CD4-positive, alpha-beta T cell treated with Interleukin-4 for 1 hour (primary cell): ENCODE measurements around the gene GPANK1.
A peak's percentile ranks its signal among the peaks of the same experiment; 100 is the strongest.

ENCODE experiments used
- DNase-seq, 2 donors: peaks; one replicate each; pipeline ENCODE4 v3.0.0-alpha.2; 2020 to 2022

GPANK1 gene

DNA sequence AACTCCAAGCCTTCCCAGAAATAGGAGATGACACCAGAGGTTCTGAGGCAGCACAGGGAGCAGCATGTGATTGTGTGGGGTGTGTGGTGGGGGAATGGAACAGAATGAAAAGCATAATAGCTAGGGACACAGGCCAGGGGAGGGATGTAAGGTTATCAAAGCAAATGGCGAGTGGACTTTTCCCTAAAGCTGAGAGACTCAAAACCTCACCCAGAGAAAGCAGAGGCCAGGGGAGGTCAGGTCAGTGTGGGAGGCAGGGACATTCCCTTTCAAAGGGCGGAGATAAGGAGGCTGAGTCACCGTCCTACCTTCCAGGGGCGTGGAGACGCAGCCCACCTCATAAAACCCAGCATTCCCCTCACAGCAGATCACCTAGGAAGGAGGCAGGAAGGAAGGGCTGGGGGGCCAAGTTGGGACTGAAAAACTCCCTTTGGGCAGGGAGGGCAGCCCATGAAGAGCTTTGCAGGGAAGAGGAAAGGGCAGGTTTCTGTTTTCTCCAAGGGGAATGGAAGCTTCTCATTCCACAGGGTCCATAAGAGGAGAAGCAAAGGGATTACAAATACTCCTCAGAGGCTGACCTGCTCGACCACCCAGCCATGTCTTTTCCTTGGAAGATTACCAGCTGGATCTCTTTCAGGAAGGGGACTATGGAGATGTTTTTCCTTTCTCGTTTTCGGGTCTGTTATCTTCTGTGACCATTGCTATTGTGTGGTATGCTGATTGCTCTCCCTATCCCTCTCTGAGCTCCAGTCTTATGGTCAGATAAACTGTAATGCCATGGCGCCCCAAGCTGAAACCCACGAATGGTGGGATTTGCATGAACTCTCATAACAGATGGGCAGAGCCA lies 25.7 kb upstream of the GPANK1 start:
- DNase-seq = no peak

DNA sequence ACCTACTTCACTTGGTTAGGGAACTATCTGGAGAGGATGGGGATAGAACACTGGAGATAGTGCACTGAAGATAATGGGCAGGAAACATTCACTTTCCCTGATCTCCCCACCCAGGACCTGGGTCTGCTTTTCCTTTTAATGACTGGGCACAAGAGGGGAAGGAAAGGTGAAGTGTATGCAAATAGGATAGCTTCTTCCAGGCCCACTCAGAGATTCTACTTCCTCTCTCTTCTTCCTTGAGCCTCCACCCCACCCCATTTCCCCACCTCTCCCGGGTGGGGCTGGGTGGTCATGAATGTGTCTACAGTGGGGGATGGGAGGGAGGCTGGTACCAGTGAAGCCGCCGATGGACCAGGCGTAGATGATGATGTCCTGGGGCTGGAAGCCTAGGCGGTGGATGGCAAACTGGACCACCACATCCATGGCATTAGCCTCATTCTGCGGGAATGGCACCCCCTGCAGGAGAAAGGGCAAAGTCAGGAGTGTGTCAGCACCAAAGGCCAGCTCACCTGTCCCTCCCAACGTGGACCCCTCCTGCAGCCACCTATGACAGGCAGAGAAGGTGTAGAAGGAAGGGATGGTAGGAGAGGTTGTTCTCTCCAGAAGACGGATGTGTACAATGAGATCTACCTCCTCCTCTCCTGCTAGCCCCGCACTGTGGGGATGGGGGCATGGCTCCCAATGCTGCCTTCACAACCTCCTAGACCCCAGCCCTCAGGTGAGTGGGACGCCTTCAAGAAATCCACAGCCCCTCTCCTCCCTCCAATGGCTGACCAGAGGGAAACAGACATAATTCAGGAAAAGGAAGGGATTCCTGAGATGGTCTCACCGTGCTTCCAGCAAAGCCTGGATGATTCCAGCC lies 24.7 kb upstream of the GPANK1 start:
- DNase-seq = no peak

DNA sequence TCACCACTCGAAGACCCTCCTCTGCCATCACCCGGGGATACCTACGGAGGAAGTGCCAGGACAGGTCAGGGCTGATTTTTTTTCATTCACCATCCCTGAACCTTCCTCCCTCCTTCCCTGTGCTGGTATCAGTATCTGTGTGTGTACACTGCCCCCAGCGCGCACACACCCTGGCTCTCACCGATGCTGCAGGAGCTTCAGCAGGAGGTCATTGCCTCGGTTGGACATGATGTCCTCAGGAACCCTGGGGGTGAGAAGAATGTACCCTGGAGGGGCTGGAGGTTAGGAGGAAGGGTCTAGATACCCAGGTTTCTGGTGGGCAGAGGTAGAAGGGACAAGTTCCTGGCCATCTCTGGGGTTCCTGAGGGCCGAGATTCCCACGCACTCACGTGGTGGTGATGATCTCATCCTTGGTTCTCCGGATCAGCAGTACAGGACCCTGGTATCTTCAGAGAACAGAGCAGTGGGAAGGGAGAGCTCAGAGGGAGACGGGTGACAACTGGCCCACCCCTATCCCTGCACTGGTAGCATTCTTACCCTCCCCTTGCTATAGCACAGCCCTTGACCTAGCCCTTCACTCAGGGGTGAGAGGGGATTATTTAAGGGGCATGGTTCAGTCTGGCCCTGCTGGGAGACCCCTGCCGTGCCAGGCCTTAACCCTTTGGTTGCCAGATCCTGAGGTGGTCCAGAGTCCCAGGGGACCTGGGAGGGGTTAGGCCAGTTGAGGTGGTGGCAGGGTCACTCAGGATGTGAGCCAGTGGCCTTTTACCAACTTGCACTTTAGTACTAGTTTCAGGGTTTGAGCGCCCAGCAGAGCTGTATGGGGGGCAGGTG lies 23.3 kb upstream of the GPANK1 start:
- no peak for DNase-seq

DNA sequence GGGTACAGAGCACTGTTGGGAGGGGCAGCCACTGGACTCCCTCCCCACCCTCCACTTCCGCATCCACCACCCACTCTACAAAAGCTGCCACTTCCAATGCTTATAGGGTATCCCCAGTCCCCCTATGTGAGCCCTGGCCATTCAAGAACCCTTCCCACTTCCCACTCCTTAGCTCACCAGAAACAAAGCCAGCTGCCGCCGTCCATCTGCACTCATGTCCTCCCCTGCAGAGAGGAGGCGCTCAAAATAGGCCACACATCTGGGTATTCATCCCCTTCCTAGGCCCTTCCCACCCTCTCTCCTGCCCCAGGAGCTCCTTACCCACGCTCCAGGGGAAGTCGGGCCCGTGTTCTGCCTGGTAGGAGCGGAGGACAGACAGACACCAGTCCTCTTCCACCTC lies 22.5 kb upstream of the GPANK1 start:
- DNase-seq = no peak

DNA sequence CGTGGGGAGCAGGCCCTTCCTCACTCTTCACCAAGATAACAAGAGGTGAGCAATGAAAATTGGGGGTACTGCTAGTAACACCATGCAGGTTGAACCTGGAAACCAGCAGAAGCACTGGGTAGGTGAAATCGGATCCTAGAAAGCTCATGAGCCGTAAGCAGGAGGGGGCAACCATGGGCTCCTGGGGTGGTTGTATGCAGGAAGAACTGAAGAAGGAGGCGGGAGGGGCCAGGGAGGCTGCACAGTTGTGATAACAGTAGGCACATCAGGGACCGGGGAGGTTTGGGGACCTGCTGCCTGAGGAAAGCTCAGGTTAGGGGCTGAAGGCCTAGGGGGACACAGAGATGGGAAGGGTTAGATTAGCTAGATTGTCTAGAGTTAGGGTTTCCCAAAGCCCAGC lies 21.7 kb upstream of the GPANK1 start:
- DNase-seq = no peak

DNA sequence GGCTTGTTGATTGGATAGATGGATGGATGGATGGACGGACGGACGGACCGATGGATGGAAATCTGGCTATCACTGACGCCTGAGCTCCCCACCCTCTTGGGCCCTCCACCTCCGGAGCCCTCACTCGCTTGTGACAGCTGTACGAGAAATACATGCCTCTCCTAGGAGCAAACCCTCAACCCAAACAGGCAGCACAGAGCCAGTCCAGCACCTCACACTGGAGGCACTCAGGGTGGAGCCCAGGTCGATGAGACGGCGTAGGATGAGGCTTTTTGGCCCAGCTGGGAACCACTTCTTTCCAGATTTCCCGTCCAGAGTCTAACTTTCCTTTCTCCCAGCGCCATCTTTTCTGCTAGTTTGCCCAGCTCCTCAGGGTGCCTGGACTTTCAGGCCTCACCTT lies 18.8 kb upstream of the GPANK1 start:
- no peak for DNase-seq

DNA sequence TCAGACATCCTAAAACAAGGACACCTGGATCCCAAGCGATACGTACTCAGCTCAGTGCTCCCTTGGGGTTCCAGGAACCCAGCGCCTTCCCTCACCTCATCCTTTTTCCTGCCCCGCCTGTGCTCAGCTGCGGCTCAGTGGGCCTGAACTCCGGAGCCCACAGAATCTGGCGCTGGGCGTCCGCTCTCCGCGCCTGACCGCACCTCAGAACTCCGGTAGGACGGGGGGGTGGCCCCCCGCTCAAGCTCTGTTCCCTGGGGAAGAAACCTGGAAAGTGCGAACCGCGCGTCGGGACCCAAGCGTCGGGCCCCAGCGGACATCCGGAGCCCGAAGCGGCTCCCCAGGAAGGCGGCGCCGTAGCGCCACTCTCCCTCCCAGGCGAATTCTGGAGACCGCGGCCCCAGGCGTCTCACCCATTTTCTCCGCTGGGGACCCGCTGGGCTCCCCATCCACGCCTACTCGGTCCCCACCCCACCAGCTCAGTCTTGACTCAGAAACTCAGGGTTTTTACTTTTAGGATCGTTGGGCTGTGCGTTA lies 16.4 kb upstream of the GPANK1 start:
- DNase-seq = peak; percentile 30 to 35

DNA sequence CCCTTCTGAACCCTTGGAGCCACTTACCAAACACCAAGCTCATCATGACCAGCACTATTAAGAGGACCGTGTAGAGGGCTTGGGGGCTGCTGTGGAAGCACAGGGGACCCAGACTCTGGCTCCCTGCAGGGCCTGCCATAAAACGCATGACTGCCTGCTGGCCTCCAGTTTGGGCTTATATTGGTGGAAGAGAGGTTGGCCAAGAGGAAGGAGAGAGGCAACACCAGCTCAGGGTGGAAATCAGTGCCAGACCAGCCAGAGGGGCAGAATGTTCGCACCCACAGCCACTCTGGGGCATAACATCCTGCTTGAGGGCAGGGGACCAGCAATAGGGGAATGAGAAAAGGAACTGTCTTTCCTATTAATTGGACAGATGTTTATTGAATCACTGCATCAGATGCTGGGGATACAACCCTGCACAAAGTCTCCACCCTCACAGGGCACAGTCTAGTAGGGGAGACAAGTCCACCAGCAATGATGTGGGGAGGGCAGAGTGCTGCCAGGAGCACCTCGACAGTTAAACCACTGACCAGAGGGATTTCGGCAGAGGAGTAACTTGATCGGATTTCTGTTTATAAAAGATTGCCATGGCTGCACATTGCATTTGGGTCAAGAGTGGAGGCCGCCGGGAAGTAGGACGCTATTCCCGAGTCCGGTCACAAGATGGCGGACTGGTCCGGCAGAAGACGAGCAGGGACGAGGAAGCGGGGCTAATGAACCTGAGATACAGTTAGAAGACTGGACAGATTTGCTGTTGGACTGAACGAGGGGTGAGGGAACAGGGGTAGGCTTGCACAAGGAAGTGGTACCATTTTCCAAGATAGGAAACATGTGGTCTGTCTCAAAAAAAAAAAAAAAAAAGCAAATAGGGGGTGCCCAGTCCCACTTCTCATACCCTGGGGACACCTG lies 15.7 kb upstream of the GPANK1 start, which contains the start of gene LY6G5C:
TSS of gene LY6G5C (minus strand) at position 842 of the 909 bp plus-strand sequence. CDS start at position 148, 694 bp downstream.
- DNase-seq = peak; percentile 79 to 80

DNA sequence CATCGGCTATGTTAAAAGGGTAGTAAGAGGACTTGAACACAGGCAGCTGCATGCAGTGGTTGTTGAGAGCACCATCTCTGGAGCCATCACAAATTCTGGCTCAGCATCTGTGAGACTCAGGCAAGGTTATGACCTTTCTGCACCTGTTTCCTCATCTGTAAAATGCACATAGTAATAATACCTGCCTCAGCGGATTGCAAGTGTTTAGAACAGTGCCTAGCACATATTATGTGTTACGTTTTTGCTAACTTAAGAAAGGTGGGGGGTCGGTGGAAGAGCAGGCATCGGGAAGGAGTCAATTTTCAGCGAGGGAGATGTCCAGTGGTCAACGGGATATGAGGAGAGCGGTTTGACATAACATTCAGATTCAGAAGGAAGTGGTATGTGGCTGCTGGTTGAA lies 13.2 kb upstream of the GPANK1 start:
- DNase-seq = no peak

DNA sequence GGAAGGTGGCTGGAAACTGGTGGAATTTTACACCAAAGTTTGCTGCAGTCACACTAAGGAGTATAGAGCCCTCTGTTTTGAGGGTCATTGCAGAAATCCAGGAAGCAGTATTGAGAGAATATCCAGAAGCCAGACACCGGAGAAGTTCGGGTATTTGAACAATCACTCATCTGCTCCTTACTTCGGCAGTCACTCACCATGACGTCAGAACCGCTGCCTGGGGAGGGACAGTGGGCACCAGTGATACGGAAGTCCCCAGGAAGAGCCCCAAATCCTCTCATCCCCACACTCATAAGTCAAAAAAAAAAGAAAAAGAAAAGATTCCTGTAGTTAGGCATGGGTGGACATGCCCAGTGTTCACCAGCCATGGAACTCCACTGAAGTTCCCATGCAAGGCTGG lies 12.1 kb upstream of the GPANK1 start:
- DNase-seq = no peak

DNA sequence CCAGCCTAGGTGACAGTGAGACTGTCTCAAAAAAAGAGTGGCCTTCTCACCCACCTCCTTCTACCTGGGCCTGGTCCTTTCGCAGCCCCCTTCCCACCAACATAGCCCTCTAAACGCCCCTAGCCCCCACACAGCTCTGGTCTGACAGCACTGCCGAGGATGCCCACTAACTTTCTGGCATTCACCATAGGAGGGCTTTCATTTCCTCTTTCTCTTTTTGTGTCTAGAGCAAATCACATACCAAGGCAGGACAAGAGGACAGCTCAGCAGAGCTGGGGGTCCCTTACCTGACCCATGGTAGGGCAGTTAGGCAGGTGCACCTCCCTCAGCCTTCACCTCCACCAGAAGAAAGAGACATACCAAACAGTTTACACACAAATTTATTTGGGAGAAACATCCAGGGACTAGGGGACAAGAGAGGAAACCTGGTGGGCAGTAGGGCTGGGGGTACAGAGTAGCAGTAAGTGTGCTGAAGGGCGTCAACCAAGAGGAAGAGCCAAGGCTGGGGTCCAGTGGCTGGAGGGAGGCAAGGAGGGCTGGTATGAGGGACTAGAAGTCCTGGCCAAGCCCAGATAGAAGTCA lies 11.6 kb upstream of the GPANK1 start:
- DNase-seq = no peak

DNA sequence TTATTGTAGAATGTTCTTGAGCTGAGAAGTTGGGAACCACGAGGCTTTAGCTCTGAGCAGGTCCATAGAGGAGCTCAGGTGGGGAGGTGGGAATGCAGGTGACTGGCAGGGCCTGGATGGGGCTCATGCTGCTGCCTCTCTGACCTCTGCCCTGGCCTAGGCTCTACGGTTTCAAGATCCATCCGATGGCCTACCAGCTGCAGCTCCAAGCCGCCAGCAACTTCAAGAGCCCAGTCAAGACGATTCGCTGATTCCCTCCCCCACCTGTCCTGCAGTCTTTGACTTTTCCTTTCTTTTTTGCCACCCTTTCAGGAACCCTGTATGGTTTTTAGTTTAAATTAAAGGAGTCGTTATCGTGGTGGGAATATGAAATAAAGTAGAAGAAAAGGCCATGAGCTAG lies 4.9 kb upstream of the GPANK1 start, which contains the start of gene LY6G5B:
TSS of gene LY6G5B (plus strand) at position 301 of the 400 bp plus-strand sequence. CDS start 975 bp downstream, outside the sequence.
- no peak for DNase-seq

DNA sequence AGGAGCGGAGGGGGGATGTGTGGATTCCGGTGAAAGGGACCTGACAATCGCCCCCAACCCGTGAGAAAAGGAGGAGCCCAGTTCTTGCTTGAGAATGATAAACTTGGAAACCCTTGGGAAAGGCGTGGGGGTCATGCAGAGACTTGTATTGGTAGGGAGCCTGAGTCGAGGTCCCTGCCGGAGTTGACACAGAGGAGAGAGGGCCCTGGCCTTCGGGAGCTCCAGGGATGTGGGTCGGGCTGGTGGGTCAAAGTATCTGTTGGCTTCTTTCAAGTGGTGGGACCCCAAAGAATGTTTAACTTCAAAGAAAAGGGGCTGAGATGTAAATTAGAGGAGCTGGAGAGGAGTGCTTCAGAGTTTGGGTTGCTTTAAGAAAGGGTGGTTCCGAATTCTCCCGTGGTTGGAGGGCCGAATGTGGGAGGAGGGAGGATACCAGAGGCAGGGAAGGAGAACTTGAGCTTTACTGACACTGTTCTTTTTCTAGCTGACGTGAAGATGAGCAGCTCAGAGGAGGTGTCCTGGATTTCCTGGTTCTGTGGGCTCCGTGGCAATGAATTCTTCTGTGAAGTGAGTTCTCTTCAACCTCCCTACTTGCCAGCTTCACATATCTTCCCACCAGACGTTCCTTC lies 1.7 kb upstream of the GPANK1 start:
- DNase-seq = no peak

DNA sequence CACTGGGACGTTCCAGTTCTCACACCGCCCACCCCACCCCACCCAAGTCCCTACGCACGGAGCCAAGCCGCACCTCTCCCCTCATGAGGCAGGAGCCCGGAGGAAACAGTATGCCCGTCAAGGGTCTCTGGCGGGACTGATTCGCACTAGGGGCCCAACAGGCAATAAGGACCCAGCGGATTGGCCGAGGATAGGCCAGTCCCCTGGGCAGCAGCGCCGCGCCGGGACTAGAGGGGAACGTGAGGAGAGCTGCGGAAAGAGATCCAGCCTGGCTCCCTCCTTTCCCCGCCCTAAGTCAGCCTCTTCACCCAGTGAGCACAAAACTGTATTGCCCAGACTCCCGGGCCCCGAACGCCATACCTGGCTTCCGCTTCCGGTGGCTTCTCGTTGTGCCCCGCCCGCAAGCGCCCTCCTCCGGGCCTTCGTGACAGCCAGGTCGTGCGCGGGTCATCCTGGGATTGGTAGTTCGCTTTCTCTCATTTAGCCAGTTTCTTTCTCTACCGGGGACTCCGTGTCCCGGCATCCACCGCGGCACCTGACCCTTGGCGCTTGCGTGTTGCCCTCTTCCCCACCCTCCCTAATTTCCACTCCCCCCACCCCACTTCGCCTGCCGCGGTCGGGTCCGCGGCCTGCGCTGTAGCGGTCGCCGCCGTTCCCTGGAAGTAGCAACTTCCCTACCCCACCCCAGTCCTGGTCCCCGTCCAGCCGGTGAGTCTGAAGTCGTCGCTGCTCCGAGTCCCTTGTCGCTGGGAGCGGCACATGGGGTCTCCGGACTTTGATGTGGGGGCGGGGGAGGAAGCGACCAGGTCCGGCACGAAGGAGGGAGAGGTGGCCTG lies 922 bp upstream of the GPANK1 start, which contains the start of gene CSNK2B:
TSS of gene CSNK2B (plus strand) at position 580 of the 836 bp plus-strand sequence. CDS start 752 bp downstream, outside the sequence.
- DNase-seq = peak; percentile 98

DNA sequence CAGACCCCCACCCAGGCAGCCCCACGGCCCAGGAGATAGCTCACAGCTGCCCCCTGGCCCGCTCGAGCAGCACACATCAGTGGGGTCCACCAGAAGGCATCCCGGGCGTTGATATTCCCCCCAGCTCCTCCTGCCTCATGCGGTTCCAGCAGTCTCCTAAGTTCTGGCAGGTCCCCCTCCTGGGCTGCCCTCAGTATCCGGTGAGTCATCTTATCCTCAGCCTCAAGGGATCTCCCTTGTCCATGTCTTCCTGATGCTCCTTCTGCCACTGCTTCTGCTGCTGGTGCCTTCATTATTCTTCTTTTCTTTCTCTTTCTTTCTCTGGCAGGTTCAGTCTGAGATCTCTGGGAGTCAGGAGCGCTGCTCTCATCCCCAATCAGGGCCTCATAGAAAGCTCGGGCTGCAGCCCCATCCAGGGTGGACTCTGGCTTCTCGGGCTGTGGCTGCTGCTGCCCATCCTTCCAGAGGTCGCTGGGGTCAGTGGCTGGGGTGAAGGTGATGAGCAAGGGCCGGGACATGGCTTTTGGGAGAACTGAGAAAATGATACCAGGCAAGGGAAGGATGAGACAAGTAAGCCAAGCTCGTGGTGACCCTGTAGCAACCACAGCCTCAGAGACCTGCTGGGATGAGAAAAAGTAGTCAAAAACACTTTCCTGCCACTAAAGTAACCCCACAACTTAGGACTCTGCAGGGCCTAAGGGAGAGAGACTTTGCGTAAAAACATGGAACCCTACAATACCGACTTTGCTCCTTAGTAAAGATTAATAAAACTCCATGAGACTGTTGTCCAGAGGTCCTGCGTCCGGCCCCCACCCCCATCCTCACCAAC lies 622 bp downstream of the GPANK1 start:
- DNase-seq = no peak

DNA sequence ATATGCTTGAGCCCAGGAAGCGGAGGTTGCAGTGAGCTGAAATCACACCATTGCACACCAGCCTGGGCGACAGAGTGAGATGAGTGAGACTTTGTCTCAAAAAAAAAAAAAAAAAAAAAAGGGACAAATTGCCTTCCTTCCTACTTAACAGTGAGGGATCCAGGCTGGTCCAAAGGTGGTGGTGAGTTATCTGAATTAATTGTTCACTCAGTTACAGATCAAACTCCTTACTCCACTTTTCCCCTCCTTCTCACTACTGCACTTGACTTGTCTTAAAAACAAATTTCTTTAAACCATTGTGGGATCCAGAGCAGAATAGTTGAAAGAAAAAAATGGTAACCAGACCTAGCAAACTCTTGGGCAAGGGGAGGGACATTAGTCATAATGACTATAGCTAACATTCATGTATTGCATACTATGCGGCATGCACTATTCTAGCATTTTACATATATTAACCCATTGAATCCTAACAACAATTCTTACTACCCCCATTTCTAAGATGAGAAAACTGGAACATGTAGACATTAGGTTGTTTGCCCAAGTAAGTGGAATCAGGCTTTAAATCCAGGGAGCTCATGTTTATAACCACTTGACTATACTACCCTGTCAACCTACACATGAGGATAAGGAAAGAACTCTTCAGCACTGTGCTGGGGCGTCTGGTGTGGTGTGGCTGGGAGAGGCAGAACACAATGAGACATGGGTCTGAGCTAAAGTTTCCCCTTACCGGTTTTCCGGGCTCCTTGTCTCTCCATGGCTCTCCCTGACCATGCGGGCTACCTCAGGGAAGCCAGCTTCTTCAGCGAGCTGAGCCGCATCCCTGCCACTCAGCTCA lies 1.5 kb downstream of the GPANK1 start:
- DNase-seq = no peak

DNA sequence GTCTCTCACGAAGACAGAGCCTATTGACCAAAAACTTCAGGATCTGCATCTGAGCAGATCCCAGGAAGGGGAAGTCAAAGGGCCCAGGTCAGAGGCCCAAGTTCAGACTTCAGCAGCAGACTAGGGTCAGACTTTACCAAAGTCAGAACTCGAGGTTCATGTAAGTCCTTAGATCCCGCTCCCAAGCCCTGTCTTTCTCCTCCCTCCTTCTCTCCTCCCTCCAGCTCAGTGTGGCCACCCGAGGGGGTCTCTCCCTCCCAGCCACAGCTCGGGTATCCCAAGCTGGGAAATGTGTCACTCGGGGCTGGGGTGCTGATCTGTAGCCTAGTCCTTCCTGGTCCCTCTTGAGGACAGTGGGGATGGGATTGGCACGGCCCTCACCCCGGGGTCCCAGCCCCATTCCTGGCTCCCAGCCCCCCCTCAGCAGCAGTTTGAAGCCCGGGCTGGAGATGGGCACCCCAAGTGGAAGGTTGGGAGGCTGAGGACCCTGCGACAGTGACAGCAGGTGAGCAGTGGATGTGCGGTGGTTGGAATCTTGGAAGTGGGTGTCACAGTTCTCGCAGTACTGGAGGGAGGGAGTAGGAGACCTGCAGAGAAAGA lies 2.6 kb downstream of the GPANK1 start:
- DNase-seq = no peak
